ENCODE data around the gene NFASC. TPM values are rescaled to one million over a fixed set of nuclear protein-coding genes. Genes with fewer than 3 reads are reported as not detected.

Gene NFASC
- total RNA-seq, 5 donors from 2014 or later (not counting 1 experiment from before 2014, with no cell fraction given) = 0.13 to 0.35 (median 0.19) TPM; not detected in 2

GRCh38 chr1:204878621-204879234 is 8.1 kb downstream of the NFASC start:
- Histone ChIP-seq H3K36me3 (ENCODE audit: control insufficient read depth in 2 of 2, extremely low read depth in 1 of 2, insufficient read depth in 1 of 2, low read length in 1 of 2) (no peaks in the 10 kb centered on the region), H3K4me1 (ENCODE audit: control insufficient read depth in 1 of 2, extremely low read depth in 1 of 2, insufficient read depth in 2 of 2, low read length in 2 of 2) (no peaks in the 10 kb centered on the region), H3K27me3 (replicated peaks in 1 of 2; ENCODE audit: control insufficient read depth in 2 of 2, extremely low read depth in 1 of 2, insufficient read depth in 2 of 2, low read length in 1 of 2) (peaks cover 0 to 14% of the 10 kb centered on the region in 2 experiments), H3K4me3 (ENCODE audit: control insufficient read depth in 1 of 2, extremely low read depth in 1 of 2, low read length in 1 of 2) (no peak overlapping the region), H3K27ac (ENCODE audit: low read length) (no peak overlapping the region), H3K9me3 (no peaks in the 10 kb centered on the region)
- 20% methylated on average over 2 of the region's 5 CpGs for WGBS (ENCODE audit: insufficient coverage)
- no peaks in the 10 kb centered on the region for H3K36me3 Mint-ChIP-seq
- H3K4me1 Mint-ChIP-seq = no peaks in the 10 kb centered on the region
- no peak overlapping the region for H3K27ac Mint-ChIP-seq
- no peaks in the 10 kb centered on the region for H3K9me3 Mint-ChIP-seq
- no peak for DNase-seq
- no peak overlapping the region for H3K4me3 Mint-ChIP-seq
- ChIA-PET CTCF (no interaction called here), POLR2A (no interaction called here)
- no peak for ATAC-seq (replicated peaks in 1 of 4)
- peaks cover 15 to 25% of the 10 kb centered on the region in 2 donors for H3K27me3 Mint-ChIP-seq

- H3K27me3 Mint-ChIP-seq = peaks cover 14 to 20% of the 10 kb centered on the region in 2 donors
- Histone ChIP-seq H3K4me3 (ENCODE audit: control insufficient read depth in 1 of 2, extremely low read depth in 1 of 2, low read length in 1 of 2) (no peak overlapping the region), H3K4me1 (ENCODE audit: control insufficient read depth in 1 of 2, extremely low read depth in 1 of 2, insufficient read depth in 2 of 2, low read length in 2 of 2) (no peaks in the 10 kb centered on the region), H3K27me3 (replicated peaks in 1 of 2; ENCODE audit: control insufficient read depth in 2 of 2, extremely low read depth in 1 of 2, insufficient read depth in 2 of 2, low read length in 1 of 2) (peaks cover 0 to 13% of the 10 kb centered on the region in 2 experiments), H3K9me3 (no peaks in the 10 kb centered on the region), H3K36me3 (ENCODE audit: control insufficient read depth in 2 of 2, extremely low read depth in 1 of 2, insufficient read depth in 1 of 2, low read length in 1 of 2) (no peaks in the 10 kb centered on the region), H3K27ac (ENCODE audit: low read length) (no peak overlapping the region)
- WGBS (ENCODE audit: insufficient coverage) = 73% methylated on average over 3 of the region's 3 CpGs
- H3K4me1 Mint-ChIP-seq = no peaks in the 10 kb centered on the region
- DNase-seq (no peak), ATAC-seq (replicated peaks in 1 of 4) (no peak)
- ChIA-PET POLR2A (no interaction called here), CTCF (no interaction called here)
- H3K9me3 Mint-ChIP-seq = no peaks in the 10 kb centered on the region
- H3K36me3 Mint-ChIP-seq = no peaks in the 10 kb centered on the region
- H3K4me3 Mint-ChIP-seq = no peak overlapping the region
- no peak overlapping the region for H3K27ac Mint-ChIP-seq
Measured at GRCh38 chr1:204879351-204879750, 8.7 kb downstream of the NFASC start.

- Mint-ChIP-seq H3K4me3 (no peak overlapping the region), H3K36me3 (no peaks in the 10 kb centered on the region), H3K27ac (no peak overlapping the region), H3K27me3 (peaks cover 16 to 24% of the 10 kb centered on the region in 2 donors), H3K9me3 (no peaks in the 10 kb centered on the region), H3K4me1 (no peaks in the 10 kb centered on the region)
- no peak for ATAC-seq (replicated peaks in 1 of 4)
- CTCF ChIA-PET = interaction anchor here in 1 of 2 donors (0.6 kb wide), 1 partner anchor 374 kb away, joined by 3 read pairs; no protein-coding TSS in a partner anchor
- POLR2A ChIA-PET = no interaction called here
- H3K36me3 ChIP-seq (ENCODE audit: control insufficient read depth in 2 of 2, extremely low read depth in 1 of 2, insufficient read depth in 1 of 2, low read length in 1 of 2) = no peaks in the 10 kb centered on the region
- 95% methylated on average over 4 of the region's 7 CpGs for WGBS (ENCODE audit: insufficient coverage)
- no peak overlapping the region for H3K4me3 ChIP-seq (ENCODE audit: control insufficient read depth in 1 of 2, extremely low read depth in 1 of 2, low read length in 1 of 2)
- no peak overlapping the region for H3K27ac ChIP-seq (ENCODE audit: low read length)
- H3K4me1 ChIP-seq (ENCODE audit: control insufficient read depth in 1 of 2, extremely low read depth in 1 of 2, insufficient read depth in 2 of 2, low read length in 2 of 2) = no peaks in the 10 kb centered on the region
- H3K9me3 ChIP-seq = no peaks in the 10 kb centered on the region
- DNase-seq = no peak
- peaks cover 3 to 10% of the 10 kb centered on the region in 2 experiments for H3K27me3 ChIP-seq (replicated peaks in 1 of 2; ENCODE audit: control insufficient read depth in 2 of 2, extremely low read depth in 1 of 2, insufficient read depth in 2 of 2, low read length in 1 of 2)
Measured at GRCh38 chr1:204880906-204881305, 10.2 kb downstream of the NFASC start.

GRCh38 chr1:204882479-204882878 is 11.8 kb downstream of the NFASC start:
- Histone ChIP-seq H3K4me1 (ENCODE audit: control insufficient read depth in 1 of 2, extremely low read depth in 1 of 2, insufficient read depth in 2 of 2, low read length in 2 of 2) (no peaks in the 10 kb centered on the region), H3K27me3 (replicated peaks in 1 of 2; ENCODE audit: control insufficient read depth in 2 of 2, extremely low read depth in 1 of 2, insufficient read depth in 2 of 2, low read length in 1 of 2) (peaks cover 4 to 10% of the 10 kb centered on the region in 2 experiments), H3K27ac (ENCODE audit: low read length) (no peak overlapping the region), H3K36me3 (ENCODE audit: control insufficient read depth in 2 of 2, extremely low read depth in 1 of 2, insufficient read depth in 1 of 2, low read length in 1 of 2) (no peaks in the 10 kb centered on the region), H3K9me3 (no peaks in the 10 kb centered on the region), H3K4me3 (ENCODE audit: control insufficient read depth in 1 of 2, extremely low read depth in 1 of 2, low read length in 1 of 2) (no peak overlapping the region)
- Mint-ChIP-seq H3K27ac (no peak overlapping the region), H3K4me3 (no peak overlapping the region), H3K9me3 (no peaks in the 10 kb centered on the region), H3K36me3 (no peaks in the 10 kb centered on the region), H3K4me1 (no peaks in the 10 kb centered on the region), H3K27me3 (peaks cover 17 to 20% of the 10 kb centered on the region in 2 donors)
- DNase-seq (no peak), ATAC-seq (replicated peaks in 1 of 4) (no peak)
- no CpG with 5 or more reads among the region's 3 CpGs for WGBS (ENCODE audit: insufficient coverage)
- ChIA-PET POLR2A (no interaction called here), CTCF (no interaction called here)

GRCh38 chr1:204883405-204883804 is 12.7 kb downstream of the NFASC start:
- no peaks in the 10 kb centered on the region for H3K4me1 ChIP-seq (ENCODE audit: control insufficient read depth in 1 of 2, extremely low read depth in 1 of 2, insufficient read depth in 2 of 2, low read length in 2 of 2)
- POLR2A ChIA-PET = no interaction called here
- H3K4me3 ChIP-seq (ENCODE audit: control insufficient read depth in 1 of 2, extremely low read depth in 1 of 2, low read length in 1 of 2) = no peak overlapping the region
- no peak overlapping the region for H3K27ac ChIP-seq (ENCODE audit: low read length)
- H3K4me1 Mint-ChIP-seq = no peaks in the 10 kb centered on the region
- no peaks in the 10 kb centered on the region for H3K9me3 Mint-ChIP-seq
- H3K4me3 Mint-ChIP-seq = no peak overlapping the region
- no peak for DNase-seq
- H3K36me3 ChIP-seq (ENCODE audit: control insufficient read depth in 2 of 2, extremely low read depth in 1 of 2, insufficient read depth in 1 of 2, low read length in 1 of 2) = no peaks in the 10 kb centered on the region
- peaks cover 17 to 19% of the 10 kb centered on the region in 2 donors for H3K27me3 Mint-ChIP-seq
- H3K27ac Mint-ChIP-seq = no peak overlapping the region
- WGBS (ENCODE audit: insufficient coverage) = 77% methylated on average over 3 of the region's 3 CpGs
- no peaks in the 10 kb centered on the region for H3K36me3 Mint-ChIP-seq
- CTCF ChIA-PET = no interaction called here
- H3K27me3 ChIP-seq (replicated peaks in 1 of 2; ENCODE audit: control insufficient read depth in 2 of 2, extremely low read depth in 1 of 2, insufficient read depth in 2 of 2, low read length in 1 of 2) = peaks cover 4 to 10% of the 10 kb centered on the region in 2 experiments
- H3K9me3 ChIP-seq = no peaks in the 10 kb centered on the region
- ATAC-seq (replicated peaks in 1 of 4) = no peak

GRCh38 chr1:204885288-204885711 is 14.6 kb downstream of the NFASC start:
- peaks cover 7 to 9% of the 10 kb centered on the region in 2 experiments for H3K27me3 ChIP-seq (replicated peaks in 1 of 2; ENCODE audit: control insufficient read depth in 2 of 2, extremely low read depth in 1 of 2, insufficient read depth in 2 of 2, low read length in 1 of 2)
- H3K9me3 Mint-ChIP-seq = no peaks in the 10 kb centered on the region
- ChIA-PET POLR2A (no interaction called here), CTCF (no interaction called here)
- H3K36me3 Mint-ChIP-seq = no peaks in the 10 kb centered on the region
- H3K36me3 ChIP-seq (ENCODE audit: control insufficient read depth in 2 of 2, extremely low read depth in 1 of 2, insufficient read depth in 1 of 2, low read length in 1 of 2) = no peaks in the 10 kb centered on the region
- WGBS (ENCODE audit: insufficient coverage) = no CpG with 5 or more reads among the region's 4 CpGs
- H3K4me1 ChIP-seq (ENCODE audit: control insufficient read depth in 1 of 2, extremely low read depth in 1 of 2, insufficient read depth in 2 of 2, low read length in 2 of 2) = no peaks in the 10 kb centered on the region
- H3K27me3 Mint-ChIP-seq = peaks cover 16 to 18% of the 10 kb centered on the region in 2 donors
- H3K27ac Mint-ChIP-seq = no peak overlapping the region
- no peaks in the 10 kb centered on the region for H3K9me3 ChIP-seq
- no peak for ATAC-seq (replicated peaks in 1 of 4)
- no peak overlapping the region for H3K27ac ChIP-seq (ENCODE audit: low read length)
- no peak overlapping the region for H3K4me3 Mint-ChIP-seq
- H3K4me3 ChIP-seq (ENCODE audit: control insufficient read depth in 1 of 2, extremely low read depth in 1 of 2, low read length in 1 of 2) = no peak overlapping the region
- no peak for DNase-seq
- no peaks in the 10 kb centered on the region for H3K4me1 Mint-ChIP-seq
